IMR-90 (cell line): ENCODE results near the gene SRC.
"Not testable (repeated sequence)": the region's sequence is repeated elsewhere in the genome, so short reads cannot be mapped to it uniquely, and the experiment has no call there.

Experiments used
- CTCF ChIP-seq: conservative IDR thresholded peaks from 2 replicates; pipeline ENCODE4 v1.5.1; 2012; ENCODE audit warnings: mild to moderate bottlenecking, low read depth, low read length, improper control_type of control experiment
- MAFK ChIP-seq: IDR thresholded peaks from 2 replicates; pipeline ENCODE4 v1.6.1; 2012; ENCODE audit warnings: low read depth, low read length, improper control_type of control experiment
- MXI1 ChIP-seq: IDR thresholded peaks from 2 replicates; pipeline ENCODE4 v1.6.1; 2012; ENCODE audit warnings: low read depth, mild to moderate bottlenecking, low read length, moderate library complexity, borderline replicate concordance
- NFE2L2 ChIP-seq: fragments of 150-350 bp; IDR thresholded peaks from 2 replicates; pipeline ENCODE4 v1.6.1; 2016; ENCODE audit warnings: low read depth, mild to moderate bottlenecking, low read length
- POLR2A ChIP-seq: IDR thresholded peaks from 2 replicates; pipeline ENCODE4 v1.6.1; 2012; ENCODE audit warnings: mild to moderate bottlenecking, low read depth, low read length
- RAD21 ChIP-seq: IDR thresholded peaks from 2 replicates; pipeline ENCODE4 v1.6.1; 2012; ENCODE audit warnings: low read length, improper control_type of control experiment
- RFX5 ChIP-seq: IDR thresholded peaks from 2 replicates; pipeline ENCODE4 v1.8.0; 2012; ENCODE audit warnings: low read depth, mild to moderate bottlenecking, low read length, moderate library complexity

GRCh38 chr20:37371845-37372244 is 25.9 kb downstream of the SRC start:
- TF ChIP-seq CTCF, RAD21, NFE2L2, POLR2A, MXI1, RFX5, MAFK: not testable (repeated sequence)
